GM13976 (cell line): ENCODE data around the gene ASXL1.

Experiments
- DNase-seq: peaks from one replicate; pipeline ENCODE4 v3.0.0; 2012; ENCODE audit warnings: low spot score
- CTCF ChIP-seq: IDR thresholded peaks from 2 replicates; pipeline ENCODE4 v1.5.1; 2012; ENCODE audit warnings: borderline replicate concordance, mild to moderate bottlenecking; ENCODE audit not compliant: insufficient read depth; ENCODE audit errors: extremely low read depth, missing control alignments, control extremely low read depth
- in situ Hi-C: fragments of 300-500 bp; cut with MboI; formaldehyde crosslinking; loops from one replicate; pipeline ENCODE4 v1.12.0; 2022; ENCODE audit warnings: low sequenced_read_pairs, mixed read lengths, inconsistent platforms; ENCODE audit not compliant: unreplicated experiment

ASXL1 gene

DNA sequence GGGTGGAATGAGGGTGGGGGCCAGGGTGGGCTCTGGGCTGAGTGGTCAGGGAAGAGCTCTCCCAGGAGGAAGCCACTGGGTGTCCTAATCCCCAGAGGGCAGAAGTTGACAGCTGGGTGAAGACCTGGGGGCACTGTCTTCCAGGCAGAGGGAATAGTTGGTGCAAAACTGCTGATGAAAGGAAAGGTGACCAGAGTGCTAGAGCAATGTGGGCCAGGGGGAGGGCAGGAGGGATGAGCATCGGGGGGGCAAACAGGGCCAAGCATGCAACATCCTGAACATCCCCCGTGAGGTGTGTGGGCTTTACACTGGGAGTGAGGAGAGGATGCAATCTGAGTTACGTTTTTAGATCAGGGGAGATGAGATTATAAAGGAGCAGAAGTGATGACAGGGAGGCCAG is 129.2 kb downstream of the ASXL1 start:
- in situ Hi-C loops = no loop called here
- DNase-seq = no peak
- TF ChIP-seq CTCF = no peak

DNA sequence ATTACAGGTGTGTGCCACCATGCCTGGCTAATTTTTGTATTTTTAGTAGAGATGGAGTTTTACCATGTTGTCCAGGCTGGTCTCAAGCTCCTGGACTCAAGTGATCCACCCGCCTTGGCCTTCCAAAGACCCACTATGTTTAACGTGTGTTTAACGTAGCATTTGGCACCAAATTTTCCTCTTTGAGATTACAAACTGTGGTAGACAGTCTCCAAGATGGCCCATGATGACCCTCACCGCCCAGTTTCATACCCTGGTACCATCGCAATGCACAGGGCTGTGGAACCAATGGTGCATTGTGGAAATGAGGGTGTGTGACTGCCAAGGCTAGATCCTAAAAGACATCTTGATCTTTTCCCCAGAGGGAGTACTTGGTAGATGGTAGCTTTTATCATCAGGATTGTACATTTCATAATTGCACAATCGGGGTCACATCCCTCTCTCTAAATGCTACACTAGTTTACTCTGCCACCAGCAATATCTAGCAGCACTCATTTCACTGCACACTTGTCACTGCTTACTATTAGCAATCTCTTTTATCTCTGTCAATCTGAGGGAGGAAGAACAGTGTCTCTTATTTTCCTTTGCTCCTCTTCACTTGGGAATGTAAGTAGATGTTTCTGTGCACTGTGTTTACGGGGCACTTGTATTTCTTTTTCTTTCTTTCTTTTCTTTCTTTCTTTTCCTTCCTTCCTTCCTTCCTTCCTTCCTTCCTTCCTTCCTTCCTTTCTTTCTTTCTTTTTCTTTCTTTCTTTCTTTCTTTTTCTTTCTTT is 130.1 kb downstream of the ASXL1 start:
- in situ Hi-C loops = no loop called here
- no peak for DNase-seq
- no peak for TF ChIP-seq CTCF
